Activated CD8-positive, alpha-beta memory T cell treated with anti-CD3 and anti-CD28 coated beads, Interleukin-2, amount 50 U/mL, for 1 hour (primary cell): ENCODE measurements around the gene MRPL52.
"Not testable (repeated sequence)": the region's sequence is repeated elsewhere in the genome, so short reads cannot be mapped to it uniquely, and the experiment has no call there.

ENCODE experiments used
- DNase-seq: peaks from one replicate; pipeline ENCODE4 v3.0.0-alpha.2; 2020; ENCODE audit errors: extremely low read depth

MRPL52 gene

GRCh38 chr14:22829661-22830442 is at the start of gene MRPL52:
TSS of gene MRPL52 (plus strand) at chr14:22829887. CDS start at chr14:22829913, 26 bp downstream.
- peak; percentile 76 for DNase-seq

GRCh38 chr14:22780105-22780679 is 49.5 kb upstream of the MRPL52 start:
- no peak for DNase-seq

DNA sequence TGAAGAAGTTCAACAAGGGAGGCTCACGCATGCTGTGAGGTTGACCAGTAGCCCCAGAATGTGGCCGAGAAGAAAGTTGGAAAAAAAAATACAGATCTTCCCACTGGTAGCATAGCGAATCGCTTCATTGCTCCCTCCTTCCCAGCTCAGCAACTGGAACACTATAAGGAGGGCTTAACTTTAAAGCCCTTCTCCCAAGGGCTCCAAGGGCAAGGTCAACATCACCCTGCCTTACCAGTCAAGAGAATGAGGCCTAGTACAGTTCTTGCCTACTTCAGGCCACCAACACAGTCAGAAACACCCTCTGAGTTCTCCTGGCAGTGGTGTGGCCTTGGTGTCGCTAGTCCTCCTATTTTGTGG is 48.8 kb upstream of the MRPL52 start:
- no peak for DNase-seq

GRCh38 chr14:22781301-22781991 is 48.2 kb upstream of the MRPL52 start:
- no peak for DNase-seq

DNA sequence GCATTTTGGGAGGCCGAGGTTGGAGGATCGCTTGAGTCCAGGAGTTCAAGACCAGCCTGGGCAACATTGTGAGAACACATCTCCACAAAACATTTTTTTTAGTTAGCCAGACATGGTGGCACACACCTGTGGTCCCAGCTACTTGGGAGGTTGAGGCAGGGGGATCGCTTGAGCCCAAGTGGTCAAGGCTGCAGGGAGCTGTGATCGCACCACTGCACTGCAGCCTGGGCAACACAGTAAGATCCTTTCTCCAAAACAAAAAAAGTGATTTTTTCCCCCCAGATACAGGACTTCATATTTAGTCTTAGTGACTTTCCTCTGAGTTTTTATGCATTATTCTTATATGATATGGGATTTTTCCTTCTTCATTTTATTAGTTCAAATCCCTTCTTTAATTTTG is 43.0 kb upstream of the MRPL52 start:
- DNase-seq: no peak

DNA sequence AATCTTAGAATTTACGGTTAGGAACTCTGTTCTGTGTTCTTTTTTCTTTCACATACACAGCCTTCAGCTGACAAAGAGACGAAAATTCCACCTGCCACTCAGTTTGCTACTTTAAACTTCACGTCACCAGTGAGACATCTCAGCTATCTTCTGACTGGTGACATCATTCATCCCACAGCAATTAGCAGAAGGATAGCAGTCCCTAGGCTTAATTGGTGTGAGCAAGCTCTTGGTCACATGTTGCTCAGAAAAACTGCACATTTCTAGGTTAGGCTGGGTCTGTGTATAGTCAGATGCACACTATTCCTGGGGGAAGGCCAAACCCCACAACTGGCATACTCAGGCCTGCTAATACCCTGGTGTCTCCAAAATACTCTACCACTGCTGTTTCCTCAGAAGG is 38.4 kb upstream of the MRPL52 start:
- no peak for DNase-seq

GRCh38 chr14:22792158-22792557 is 37.5 kb upstream of the MRPL52 start:
- no peak for DNase-seq

DNA sequence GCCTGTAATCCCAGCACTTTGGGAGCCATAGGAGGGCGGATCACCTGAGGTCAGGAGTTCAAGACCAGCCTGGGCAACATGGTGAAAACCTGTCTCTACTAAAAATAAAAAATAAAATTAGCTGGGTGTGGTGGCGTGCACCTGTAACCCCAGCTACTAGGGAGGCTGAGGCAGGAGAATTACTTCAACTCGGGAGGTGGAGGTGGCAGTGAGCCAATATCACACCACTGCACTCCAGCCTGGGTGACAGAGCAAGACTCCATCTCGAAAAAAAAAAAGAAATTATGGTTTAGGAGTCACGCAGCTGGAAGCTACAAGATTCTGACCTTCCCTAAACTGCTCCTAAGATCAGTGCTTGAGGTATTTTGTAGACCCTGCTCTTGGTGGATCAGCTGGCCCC is 36.1 kb upstream of the MRPL52 start:
- not testable (repeated sequence) for DNase-seq

DNA sequence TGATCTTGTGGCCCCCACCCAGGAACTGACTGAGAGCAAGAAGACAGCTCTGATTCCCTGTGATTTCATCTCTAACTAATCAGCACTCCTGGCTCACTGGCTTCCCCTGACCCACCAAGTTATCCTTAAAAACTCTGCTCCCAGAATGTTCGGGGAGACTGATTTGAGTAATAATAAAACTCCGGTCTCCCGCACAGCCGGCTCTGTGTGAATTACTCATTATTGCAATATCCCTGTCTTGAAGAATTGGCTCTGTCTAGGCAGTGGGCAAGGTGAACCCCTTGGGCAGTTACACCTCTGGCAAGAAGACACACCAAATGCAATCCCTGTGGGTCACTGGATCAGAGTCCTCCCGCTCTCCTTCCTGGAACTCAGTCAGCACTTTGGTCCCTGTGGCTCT is 35.7 kb upstream of the MRPL52 start:
- no peak for DNase-seq

DNA sequence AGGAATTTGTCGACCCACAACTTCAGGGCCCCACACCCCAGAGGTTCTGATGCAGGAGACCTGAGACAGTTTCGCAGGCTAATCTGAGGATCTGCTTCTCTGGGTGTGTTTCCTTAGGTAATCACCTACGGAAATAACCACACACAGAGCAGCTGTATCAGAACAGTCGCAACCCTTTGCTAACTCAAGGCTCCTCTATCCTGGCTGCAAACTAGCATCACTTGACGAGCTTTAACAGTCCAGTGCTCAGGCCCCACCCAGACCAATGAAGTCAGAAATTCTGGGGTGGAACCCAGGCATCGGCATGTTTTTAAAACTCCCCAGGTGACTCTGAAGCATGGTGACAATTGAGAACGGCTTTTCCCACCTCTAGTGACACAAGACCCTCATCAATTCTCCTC is 35.1 kb upstream of the MRPL52 start:
- no peak for DNase-seq

- no peak for DNase-seq
Observed at GRCh38 chr14:22796087-22796707, 33.5 kb upstream of the MRPL52 start.

DNA sequence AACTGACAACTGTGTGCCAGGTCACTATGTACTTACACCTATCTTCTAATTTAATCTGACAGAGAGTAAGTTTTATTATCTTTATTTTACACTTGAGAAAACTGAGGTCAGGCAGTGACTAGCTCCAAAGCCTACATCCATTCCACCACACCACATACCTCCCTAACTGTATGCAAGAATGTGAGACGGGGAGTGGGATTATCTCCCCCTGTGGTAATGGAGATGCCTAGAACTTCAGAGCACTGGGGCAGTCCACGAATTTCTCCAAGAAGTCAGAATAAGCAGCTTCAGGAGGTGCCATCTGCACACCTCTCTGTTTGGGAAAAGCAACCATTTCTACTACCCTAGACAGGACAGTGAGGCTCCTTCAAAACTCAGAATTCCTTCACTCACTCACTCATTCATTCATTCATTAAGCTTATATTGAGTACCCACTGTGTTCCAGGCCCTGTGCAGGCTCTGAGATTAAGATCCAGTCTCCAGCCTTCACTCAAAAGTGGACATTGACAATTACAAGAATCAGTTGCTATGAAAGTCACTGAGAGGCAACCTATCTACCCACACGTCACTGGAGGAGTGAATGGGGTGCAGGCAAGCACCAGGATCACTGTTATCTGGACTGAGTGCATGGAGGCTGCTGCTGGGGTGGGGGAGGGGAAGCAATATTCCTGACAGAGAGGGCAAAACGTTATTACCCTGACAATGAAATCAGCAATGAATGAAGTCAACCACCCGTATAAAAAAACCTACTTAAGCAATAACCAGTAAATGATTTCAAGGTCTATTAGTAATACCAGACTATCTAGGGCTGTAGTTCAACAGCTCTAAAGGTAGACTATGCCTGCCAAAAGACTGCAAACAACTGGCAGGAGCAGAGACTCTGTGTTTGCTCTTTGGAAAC is 32.4 kb upstream of the MRPL52 start:
- DNase-seq: no peak

DNA sequence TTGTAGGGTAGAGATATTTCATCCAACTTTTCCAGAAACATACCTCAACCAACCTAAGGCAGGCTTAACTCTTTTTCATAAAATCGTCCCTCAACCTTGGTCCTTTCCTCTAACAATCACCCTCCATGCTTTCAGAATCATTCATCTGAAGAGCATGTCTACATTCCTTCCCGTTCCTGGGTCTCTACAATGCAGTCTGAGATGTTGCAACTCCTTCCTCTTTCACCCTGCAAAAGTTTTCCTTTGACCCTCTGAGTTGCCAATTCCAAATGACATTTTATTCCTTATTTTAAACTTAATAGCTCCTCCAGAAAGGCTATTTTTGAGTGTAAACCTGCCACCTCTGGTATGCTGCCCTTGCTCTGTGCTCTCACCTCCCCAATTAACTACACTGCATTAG is 31.2 kb upstream of the MRPL52 start:
- no peak for DNase-seq

DNA sequence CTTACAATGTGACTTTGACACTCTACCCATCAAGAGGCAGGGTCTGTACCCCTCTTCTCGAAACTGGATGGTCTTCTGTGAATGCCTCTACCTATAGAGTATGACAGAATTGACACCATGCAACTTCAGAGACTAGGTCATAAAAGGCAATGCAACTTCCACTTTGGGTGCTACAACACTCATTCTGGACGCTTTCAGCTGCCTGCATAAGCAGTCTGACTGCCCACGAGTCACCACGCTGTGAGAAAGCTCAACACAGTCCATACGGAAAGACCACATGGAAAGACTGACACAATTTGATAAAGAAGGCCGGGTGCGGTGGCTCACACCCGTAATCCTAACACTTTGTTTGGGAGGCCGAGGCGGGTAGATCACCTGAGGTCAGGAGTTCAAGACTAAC is 29.3 kb upstream of the MRPL52 start:
- no peak for DNase-seq

GRCh38 chr14:22801716-22802115 is 28.0 kb upstream of the MRPL52 start:
- no peak for DNase-seq

- no peak for DNase-seq
Observed at GRCh38 chr14:22802860-22803686, 26.6 kb upstream of the MRPL52 start.

- no peak for DNase-seq
Observed at GRCh38 chr14:22803687-22803974, 26.1 kb upstream of the MRPL52 start.

GRCh38 chr14:22805235-22805634 is 24.5 kb upstream of the MRPL52 start:
- not testable (repeated sequence) for DNase-seq

- DNase-seq: no peak
Observed at GRCh38 chr14:22807432-22808087, 22.1 kb upstream of the MRPL52 start.
